Daoy (cell line): Measurements from ENCODE around the gene TMEM174. TPM values are rescaled to one million over a fixed set of nuclear protein-coding genes. Genes with fewer than 3 reads are reported as not detected.
A peak's percentile ranks its signal among the peaks of the same experiment; 100 is the strongest.

Source experiments
- DNase-seq: peaks from one replicate; pipeline ENCODE4 v3.0.0-alpha.2; 2015; ENCODE audit warnings: low read depth
- total RNA-seq: library from RNA; depleted of rRNA; stranded (reverse); fragments of >200 nt; shearing (Covaris generic); gene quantifications from 2 replicates; pipeline ENCODE4 v1.2.3, GENCODE V29; 2014

Gene TMEM174
- total RNA-seq, 1 experiment from 2014 or later = not detected

- DNase-seq = no peak
Measured at GRCh38 chr5:73153513-73153912, 19.5 kb upstream of the TMEM174 start.

GRCh38 chr5:73154208-73155006 is 18.6 kb upstream of the TMEM174 start:
- DNase-seq = no peak

- no peak for DNase-seq
Measured at GRCh38 chr5:73155271-73156222, 17.4 kb upstream of the TMEM174 start.

GRCh38 chr5:73157414-73158303 is 15.3 kb upstream of the TMEM174 start:
- no peak for DNase-seq

GRCh38 chr5:73158313-73158712 is 14.7 kb upstream of the TMEM174 start:
- DNase-seq = no peak

- peak; percentile 61 for DNase-seq
Measured at GRCh38 chr5:73160239-73160671, 12.7 kb upstream of the TMEM174 start.

- peak; percentile 35 for DNase-seq
Measured at GRCh38 chr5:73170522-73170921, 2.5 kb upstream of the TMEM174 start.

- DNase-seq = no peak
Measured at GRCh38 chr5:73171495-73171894, 1.5 kb upstream of the TMEM174 start.

GRCh38 chr5:73174100-73174815 is 1.3 kb downstream of the TMEM174 start:
- DNase-seq = no peak

- DNase-seq = no peak
Measured at GRCh38 chr5:73176250-73176649, 3.3 kb downstream of the TMEM174 start.

GRCh38 chr5:73178265-73178664 is 5.3 kb downstream of the TMEM174 start:
- no peak for DNase-seq

- no peak for DNase-seq
Measured at GRCh38 chr5:73179730-73180129, 6.7 kb downstream of the TMEM174 start.

GRCh38 chr5:73180566-73180965 is 7.6 kb downstream of the TMEM174 start:
- peak; percentile 19 for DNase-seq

GRCh38 chr5:73182307-73182706 is 9.3 kb downstream of the TMEM174 start:
- DNase-seq = no peak

GRCh38 chr5:73183000-73183399 is 10.0 kb downstream of the TMEM174 start:
- DNase-seq = no peak

GRCh38 chr5:73183481-73183891 is 10.5 kb downstream of the TMEM174 start:
- no peak for DNase-seq

GRCh38 chr5:73186976-73187375 is 14.0 kb downstream of the TMEM174 start:
- no peak for DNase-seq

GRCh38 chr5:73188764-73189531 is 16.0 kb downstream of the TMEM174 start:
- no peak for DNase-seq

GRCh38 chr5:73189871-73190376 is 16.9 kb downstream of the TMEM174 start:
- peak; percentile 54 for DNase-seq

- DNase-seq = no peak
Measured at GRCh38 chr5:73192370-73192769, 19.4 kb downstream of the TMEM174 start.
